K562 (cell line): ENCODE data around the gene BTG2. TPM values are rescaled to one million over a fixed set of nuclear protein-coding genes. Genes with fewer than 3 reads are reported as not detected.

Source experiments
- ATAC-seq: fragments of 200-7000 bp; cut with Tn5 transposase; 3 replicates; pipeline ENCODE4 v1.9.1; 2020; ENCODE audit warnings: moderate library complexity
- BruUV-seq: library from RNA; stranded (reverse); fragments of 400-500 nt; replicated peaks from 2 replicates; lab custom pipeline; 2021; lab: Mats Ljungman, UMichigan
- CTCF ChIA-PET: fragments of 300-600 bp; formaldehyde crosslinking; extraction: SDS; loops from one replicate; lab custom pipeline; 2021; ENCODE audit warnings: low intra/inter-chr PET ratio; lab: Yijun Ruan, JAX
- POLR2A ChIA-PET: fragments of 300-600, 350-650 bp; sonication (Branson Sonifier 250); formaldehyde crosslinking; extraction: SDS; loops from one replicate; lab custom pipeline; 2021; ENCODE audit warnings: antibody characterized with exemption, inconsistent platforms; lab: Yijun Ruan, JAX
- DNase-seq, 4 experiments: peaks; one replicate each; pipeline versions ENCODE4 v3.0.0 to v3.0.0-alpha.2; 2011 to 2018; ENCODE audit warnings: low spot score in 3 of 4, mixed read lengths in 3 of 4; ENCODE audit errors: extremely low read depth in 1 of 4
- FAIRE-seq: peaks from 2 replicates; lab custom pipeline; 2011; peaks lifted over from hg19 to GRCh38; lab: Jason Lieb, UNC
- H2AFZ ChIP-seq: 2 replicates; pipeline ENCODE4 v1.6.0; 2011; ENCODE audit warnings: low read depth, low read length, control low read depth, inconsistent platforms
- H3K27ac ChIP-seq: fragments of 200-600 bp; 3 replicates; pipeline ENCODE4 v1.8.0; 2011; ENCODE audit warnings: low read depth, mild to moderate bottlenecking, control low read depth, inconsistent platforms, low read length, moderate library complexity, mixed read lengths; ENCODE audit errors: extremely low read depth
- H3K27me3 ChIP-seq, 2 experiments: fragments of 300-600 bp in 1 of 2; 2 replicates in 1 of 2; 3 replicates in 1 of 2; pipeline versions ENCODE4 v1.6.0 to v1.8.0; 2011; ENCODE audit warnings: inconsistent platforms in 2 of 2, low read length in 2 of 2, mild to moderate bottlenecking in 1 of 2, mixed read lengths in 1 of 2, moderate library complexity in 1 of 2; ENCODE audit not compliant: control insufficient read depth in 2 of 2, insufficient read depth in 2 of 2
- H3K36me3 ChIP-seq: fragments of 300-600 bp; 3 replicates; pipeline ENCODE4 v1.8.0; 2011; ENCODE audit warnings: mild to moderate bottlenecking, low read length, inconsistent platforms; ENCODE audit not compliant: control insufficient read depth, insufficient read depth
- H3K4me1 ChIP-seq, 2 experiments: fragments of 200-600 bp in 1 of 2; replicated peaks in 1 of 2; 2 replicates in 1 of 2; 3 replicates in 1 of 2; pipeline versions ENCODE4 v1.5.1 to v1.8.0; 2011; ENCODE audit warnings: inconsistent platforms in 2 of 2, low read length in 2 of 2, mild to moderate bottlenecking in 1 of 2, mixed read lengths in 1 of 2, moderate library complexity in 1 of 2; ENCODE audit not compliant: control insufficient read depth in 2 of 2, insufficient read depth in 2 of 2
- H3K4me2 ChIP-seq: 2 replicates; pipeline ENCODE4 v1.6.1; 2011; ENCODE audit warnings: low read length, control low read depth, inconsistent platforms, mixed read lengths; ENCODE audit not compliant: insufficient read depth
- H3K4me3 ChIP-seq: fragments of 200-600 bp; sonication (generic), shearing (Covaris generic); 2 replicates; pipeline ENCODE4 v1.5.1; 2016; ENCODE audit warnings: control low read depth, inconsistent platforms
- H3K79me2 ChIP-seq: fragments of 200-600 bp; 3 replicates; pipeline ENCODE4 v1.8.0; 2011; ENCODE audit warnings: low read length, inconsistent platforms; ENCODE audit not compliant: control insufficient read depth, insufficient read depth
- H3K9ac ChIP-seq, 2 experiments: 2 replicates each; pipeline versions ENCODE4 v1.6.0 to v1.6.1; 2011; ENCODE audit warnings: low read depth in 2 of 2, low read length in 2 of 2, control low read depth in 1 of 2, inconsistent platforms in 1 of 2, mild to moderate bottlenecking in 1 of 2, mixed read lengths in 1 of 2; ENCODE audit not compliant: insufficient read depth in 1 of 2
- H3K9me1 ChIP-seq: one replicate; pipeline ENCODE4 v1.6.0; 2011; ENCODE audit warnings: inconsistent platforms, mild to moderate bottlenecking, low read length, moderate library complexity; ENCODE audit not compliant: control insufficient read depth, insufficient read depth
- H3K9me3 ChIP-seq: replicated peaks from 2 replicates; pipeline ENCODE4 v1.5.1; 2011; ENCODE audit warnings: low read depth, low read length, inconsistent platforms; ENCODE audit not compliant: control insufficient read depth, insufficient read depth
- H4K20me1 ChIP-seq: replicated peaks from 2 replicates; pipeline ENCODE4 v1.6.1; 2011; ENCODE audit warnings: low read length, inconsistent platforms, mixed read lengths; ENCODE audit not compliant: control insufficient read depth, insufficient read depth
- FOXJ2 ChIP-seq: fragments of 200-800 bp; sonication (Bioruptor generic); IDR thresholded peaks from 2 replicates; pipeline ENCODE4 v1.6.1; 2016; ENCODE audit warnings: missing genetic modification characterization, missing compliant biosample characterization
- KAT7 ChIP-seq: sonication (generic); formaldehyde crosslinking; IDR thresholded peaks from 2 replicates; pipeline ENCODE4 v1.8.0; 2022; ENCODE audit warnings: missing genetic modification reagents, mild to moderate bottlenecking, borderline replicate concordance
- NR1H2 ChIP-seq: sonication (generic); formaldehyde crosslinking; IDR thresholded peaks from 2 replicates; pipeline ENCODE4 v1.4.0; 2020; ENCODE audit warnings: mild to moderate bottlenecking, missing genetic modification reagents
- PTRF ChIP-seq: fragments of 450-650 bp; IDR thresholded peaks from 2 replicates; pipeline ENCODE4 v1.6.1; 2016; ENCODE audit warnings: mild to moderate bottlenecking, missing genetic modification characterization, missing compliant biosample characterization
- SAFB2 ChIP-seq: fragments of 200-400 bp; formaldehyde crosslinking; IDR thresholded peaks from 2 replicates; pipeline ENCODE4 v1.6.1; 2018; ENCODE audit warnings: borderline replicate concordance, low read length, low read depth, moderate library complexity; ENCODE audit not compliant: severe bottlenecking
- ZEB2 ChIP-seq: fragments of 450-650 bp; IDR thresholded peaks from 2 replicates; pipeline ENCODE4 v1.6.1; 2016
- ZNF785 ChIP-seq: fragments of 250-450 bp; sonication (Bioruptor Pico); IDR thresholded peaks from 2 replicates; pipeline ENCODE4 v1.4.0; 2020; ENCODE audit warnings: mild to moderate bottlenecking
- WGBS: fragments of 100-300 bp; shearing (Covaris generic); methylation state at CpG from one replicate; pipeline ENCODE4 v1.1.6; 2016; ENCODE audit warnings: low coverage, mixed read lengths; ENCODE audit not compliant: insufficient coverage; ENCODE audit errors: missing lambda C conversion rate; 5-methylcytosine and 5-hydroxymethylcytosine counted together
- in situ Hi-C: fragments of 300-500 bp; cut with MboI; formaldehyde crosslinking; loops from 4 replicates; pipeline ENCODE4 v1.15.0; 2018; ENCODE audit warnings: inconsistent platforms, mixed read lengths
- intact Hi-C: fragments of 100-400 bp; cut with micrococcal nuclease; formaldehyde crosslinking; loops from 2 replicates; pipeline ENCODE4 v1.14.2; 2022
- polyA plus RNA-seq, 8 experiments: library from polyadenylated mRNA; depleted of rRNA in 4 of 8; stranded (reverse) in 5 of 8; unstranded in 3 of 8; fragments of >200 nt; fragmentation: Nextera tagmentation in 2 of 8; fragmentation: Illumina TruSeq in 1 of 8; extraction: Ambion mirVana in 2 of 8; extraction: Trizol in 1 of 8; gene quantifications; 2 replicates each; pipeline versions ENCODE4 v1.2.1 to v1.2.3, GENCODE V29; 2011 to 2014; ENCODE audit warnings: inconsistent platforms in 1 of 8, missing spikeins in 1 of 8
- total RNA-seq, 7 experiments: library from RNA; depleted of rRNA in 6 of 7; stranded (reverse); fragments of >200 nt in 6 of 7; fragmentation: Illumina TruSeq in 2 of 7; extraction: Trizol in 2 of 7; gene quantifications; 2 replicates each; pipeline versions ENCODE4 v1.2.1 to v1.2.3, GENCODE V29; 2011 to 2021; ENCODE audit warnings: low replicate concordance in 1 of 7
- TF ChIP-seq, protein P1 (sequence below): fragments of 250-450 bp; sonication (Bioruptor Pico); IDR thresholded peaks from 2 replicates; pipeline ENCODE4 v1.5.0; 2021; ENCODE audit warnings: mild to moderate bottlenecking, moderate library complexity

BTG2 gene
- total and polyA plus RNA-seq, 9 of the 15 experiments (the other 6 are each of a cell fraction or from before 2014, with no cell fraction given): 2.3 to 41.9 (median 8.7) TPM

DNA sequence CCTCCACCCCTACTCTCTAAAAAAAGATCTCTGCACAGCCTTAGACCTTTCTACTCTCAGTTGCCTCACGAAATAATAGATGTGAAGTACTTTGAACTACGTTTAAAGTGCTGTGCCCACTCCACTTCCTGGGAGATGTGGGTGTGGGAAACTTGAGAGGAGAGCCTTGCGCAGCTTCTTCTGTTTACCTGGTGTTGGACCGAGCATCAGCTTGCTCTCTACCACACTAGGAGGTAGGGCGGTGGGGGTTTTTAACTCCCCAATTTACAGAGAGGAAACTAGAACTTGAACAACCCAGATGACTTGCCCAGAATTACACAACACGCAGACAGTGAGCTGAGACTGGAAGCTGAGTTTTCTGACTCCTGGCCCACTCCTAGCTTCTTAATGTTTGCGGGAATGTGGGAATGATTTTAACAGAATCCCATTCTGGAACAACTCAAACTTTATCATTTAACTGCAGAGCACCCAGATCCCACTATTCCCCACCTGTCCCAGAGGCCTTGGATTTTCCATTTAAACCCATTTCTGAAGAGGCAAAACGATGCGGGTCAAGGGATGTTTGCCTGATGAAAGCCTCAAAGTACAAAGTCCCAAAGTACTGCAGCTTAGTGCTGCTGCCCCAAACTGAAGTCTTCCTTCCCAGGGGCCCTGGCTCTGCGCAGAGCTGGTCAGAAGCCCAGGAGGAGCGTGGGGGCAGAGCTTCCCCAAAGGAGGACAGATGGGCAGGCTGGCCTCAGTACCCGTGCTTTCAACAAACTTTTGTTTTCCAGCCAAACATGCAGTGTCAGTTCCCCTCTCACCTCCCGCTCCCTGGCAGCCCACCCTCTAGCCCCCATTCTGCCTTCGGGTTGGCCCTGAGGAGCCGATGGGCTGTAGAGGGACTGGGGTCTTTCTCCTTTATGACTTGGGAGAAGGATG lies 19.0 kb downstream of the BTG2 start:
- intact Hi-C loops: no loop called here
- CTCF ChIA-PET: no interaction called here
- BruUV-seq: no TSS peak

More for the DNA sequence above, 19.0 kb downstream of the BTG2 start:
- no peaks in the 10 kb centered on the region for H4K20me1 ChIP-seq
- H3K36me3 ChIP-seq: no peaks in the 10 kb centered on the region
- no peaks in the 10 kb centered on the region for H3K9me1 ChIP-seq
- FAIRE-seq (no peak), DNase-seq (no peak), ATAC-seq (no peak)
- no peak overlapping the region for H3K27ac ChIP-seq
- H2AFZ ChIP-seq: 0 out of 2 replicates have a peak overlapping the region, but pooled peaks have one; percentile 3
- no peaks in the 10 kb centered on the region for H3K79me2 ChIP-seq
- 23% methylated on average over 15 of the region's 15 CpGs for WGBS
- H3K4me1 ChIP-seq: peaks cover 32 to 51% of the 10 kb centered on the region in 2 experiments
- in situ Hi-C loops: no loop called here
- H3K9ac ChIP-seq: no peak overlapping the region
- peaks cover 0 to 15% of the 10 kb centered on the region in 2 experiments; a peak in 3 of 5 replicates for H3K27me3 ChIP-seq
- POLR2A ChIA-PET: interaction anchor here (0.6 to 9.3 kb wide), 7 partner anchors 8 to 1233 kb away, joined by 3 to 117 read pairs (median 3); partner anchors contain the start of gene BTG2
- H3K4me2 ChIP-seq: no peak overlapping the region
- no peaks in the 10 kb centered on the region for H3K9me3 ChIP-seq
- no peak overlapping the region for H3K4me3 ChIP-seq
- TF ChIP-seq KAT7 (CRISPR knock-in tag) (no peak), ZNF785 (no peak), FOXJ2 (tag) (no peak), NR1H2 (CRISPR knock-in tag) (no peak), SAFB2 (no peak), ZEB2 (no peak), PTRF (tag) (no peak)
- TF ChIP-seq, protein P1, sequence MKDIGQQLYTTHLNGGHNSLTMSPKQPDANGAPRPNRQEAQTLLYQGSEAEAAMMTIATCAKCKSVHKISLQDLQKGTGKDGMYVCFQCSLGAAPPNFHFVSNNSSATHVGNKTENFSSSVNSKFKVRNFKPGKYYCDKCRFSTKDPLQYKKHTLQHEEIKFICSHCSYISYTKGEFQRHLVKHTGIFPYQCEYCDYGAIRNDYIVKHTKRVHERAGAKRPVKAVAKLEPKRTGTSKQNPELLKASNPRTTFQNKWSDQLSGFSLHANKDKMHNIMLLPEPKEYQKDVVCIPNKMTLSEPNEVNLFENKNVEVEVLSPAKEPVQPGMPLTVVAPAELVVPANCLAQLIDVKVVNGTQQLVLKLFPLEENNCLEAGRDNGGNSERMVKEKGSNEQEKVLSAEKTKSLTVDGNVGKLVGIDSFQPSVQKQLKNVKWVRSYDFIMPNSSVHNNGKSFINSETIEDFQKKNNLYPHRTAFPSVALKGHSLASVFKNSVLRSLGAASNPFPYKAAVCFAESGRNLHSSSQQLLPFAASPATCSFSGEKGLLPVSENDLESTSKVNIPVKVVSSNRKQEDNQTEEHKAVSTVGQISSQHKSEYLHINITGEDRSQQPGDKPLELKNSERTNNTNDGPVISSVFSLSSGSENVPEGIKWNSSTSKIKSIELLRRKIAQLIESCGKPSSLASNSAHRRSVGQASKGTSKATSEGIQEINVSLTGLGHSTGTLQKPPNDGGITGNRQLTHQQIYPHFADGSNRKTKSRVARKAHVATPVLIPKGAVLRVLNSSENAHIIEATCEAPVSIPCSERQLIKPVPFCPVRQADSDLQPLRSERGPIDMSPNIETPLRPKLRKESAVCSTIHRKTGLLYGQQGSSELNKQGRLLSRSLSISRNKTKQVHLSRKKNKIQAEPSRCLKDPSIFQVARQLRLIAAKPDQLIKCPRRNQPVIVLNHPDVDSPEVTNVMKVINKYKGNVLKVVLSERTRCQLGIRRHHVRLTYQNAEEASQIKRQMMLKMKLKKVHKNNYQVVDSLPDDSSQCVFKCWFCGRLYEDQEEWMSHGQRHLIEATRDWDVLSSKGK: no peak
